ENCODE data around the gene GNG4. TPM values are rescaled to one million over a fixed set of nuclear protein-coding genes. Genes with fewer than 3 reads are reported as not detected.

Gene GNG4
- total and polyA plus RNA-seq, 10 of the 15 experiments (the other 5 are each of a cell fraction or from before 2014, with no cell fraction given), result 0.03 to 0.15 (median 0.15) TPM; not detected in 7

DNA sequence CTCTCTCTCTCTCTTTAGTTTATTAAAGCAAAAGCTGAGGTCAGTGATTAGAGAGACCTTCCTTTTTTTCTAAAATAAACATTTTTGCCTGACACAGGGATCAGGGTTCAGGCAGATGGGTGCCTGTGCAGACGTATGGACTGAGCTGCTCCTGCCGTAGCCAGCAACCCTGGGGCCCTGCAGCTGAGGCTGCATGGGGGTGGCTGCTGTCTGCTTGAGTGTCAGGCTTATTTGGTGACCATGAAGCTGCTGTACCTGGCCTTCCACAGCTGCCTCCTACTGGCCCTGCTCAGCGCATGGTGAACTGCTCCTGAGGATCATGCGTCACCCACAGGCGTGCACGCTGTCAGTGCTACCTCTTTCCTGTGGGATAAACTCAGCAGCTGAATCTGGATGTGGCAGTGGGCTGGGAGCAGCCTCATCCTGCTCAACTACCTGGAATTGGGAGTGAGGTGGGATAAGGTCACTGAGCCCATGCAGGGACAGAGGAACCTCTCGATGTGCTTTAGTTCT lies 35.1 kb downstream of the GNG4 start (continued):
- TF ChIP-seq PAX8 (IDR thresholded peaks at IDR 0.05) (no peak), ZNF622 (IDR thresholded peaks at IDR 0.05) (no peak), IKZF2 (IDR thresholded peaks at IDR 0.05) (no peak), SRF (IDR thresholded peaks at IDR 0.05; ENCODE audit: low read depth in 2 of 2, low read length in 2 of 2) (no peak)
- TF ChIP-seq, protein P1, sequence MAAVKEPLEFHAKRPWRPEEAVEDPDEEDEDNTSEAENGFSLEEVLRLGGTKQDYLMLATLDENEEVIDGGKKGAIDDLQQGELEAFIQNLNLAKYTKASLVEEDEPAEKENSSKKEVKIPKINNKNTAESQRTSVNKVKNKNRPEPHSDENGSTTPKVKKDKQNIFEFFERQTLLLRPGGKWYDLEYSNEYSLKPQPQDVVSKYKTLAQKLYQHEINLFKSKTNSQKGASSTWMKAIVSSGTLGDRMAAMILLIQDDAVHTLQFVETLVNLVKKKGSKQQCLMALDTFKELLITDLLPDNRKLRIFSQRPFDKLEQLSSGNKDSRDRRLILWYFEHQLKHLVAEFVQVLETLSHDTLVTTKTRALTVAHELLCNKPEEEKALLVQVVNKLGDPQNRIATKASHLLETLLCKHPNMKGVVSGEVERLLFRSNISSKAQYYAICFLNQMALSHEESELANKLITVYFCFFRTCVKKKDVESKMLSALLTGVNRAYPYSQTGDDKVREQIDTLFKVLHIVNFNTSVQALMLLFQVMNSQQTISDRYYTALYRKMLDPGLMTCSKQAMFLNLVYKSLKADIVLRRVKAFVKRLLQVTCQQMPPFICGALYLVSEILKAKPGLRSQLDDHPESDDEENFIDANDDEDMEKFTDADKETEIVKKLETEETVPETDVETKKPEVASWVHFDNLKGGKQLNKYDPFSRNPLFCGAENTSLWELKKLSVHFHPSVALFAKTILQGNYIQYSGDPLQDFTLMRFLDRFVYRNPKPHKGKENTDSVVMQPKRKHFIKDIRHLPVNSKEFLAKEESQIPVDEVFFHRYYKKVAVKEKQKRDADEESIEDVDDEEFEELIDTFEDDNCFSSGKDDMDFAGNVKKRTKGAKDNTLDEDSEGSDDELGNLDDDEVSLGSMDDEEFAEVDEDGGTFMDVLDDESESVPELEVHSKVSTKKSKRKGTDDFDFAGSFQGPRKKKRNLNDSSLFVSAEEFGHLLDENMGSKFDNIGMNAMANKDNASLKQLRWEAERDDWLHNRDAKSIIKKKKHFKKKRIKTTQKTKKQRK (IDR thresholded peaks at IDR 0.05; ENCODE audit: low read depth, low read length), result no peak
- TF ChIP-seq, protein P2, sequence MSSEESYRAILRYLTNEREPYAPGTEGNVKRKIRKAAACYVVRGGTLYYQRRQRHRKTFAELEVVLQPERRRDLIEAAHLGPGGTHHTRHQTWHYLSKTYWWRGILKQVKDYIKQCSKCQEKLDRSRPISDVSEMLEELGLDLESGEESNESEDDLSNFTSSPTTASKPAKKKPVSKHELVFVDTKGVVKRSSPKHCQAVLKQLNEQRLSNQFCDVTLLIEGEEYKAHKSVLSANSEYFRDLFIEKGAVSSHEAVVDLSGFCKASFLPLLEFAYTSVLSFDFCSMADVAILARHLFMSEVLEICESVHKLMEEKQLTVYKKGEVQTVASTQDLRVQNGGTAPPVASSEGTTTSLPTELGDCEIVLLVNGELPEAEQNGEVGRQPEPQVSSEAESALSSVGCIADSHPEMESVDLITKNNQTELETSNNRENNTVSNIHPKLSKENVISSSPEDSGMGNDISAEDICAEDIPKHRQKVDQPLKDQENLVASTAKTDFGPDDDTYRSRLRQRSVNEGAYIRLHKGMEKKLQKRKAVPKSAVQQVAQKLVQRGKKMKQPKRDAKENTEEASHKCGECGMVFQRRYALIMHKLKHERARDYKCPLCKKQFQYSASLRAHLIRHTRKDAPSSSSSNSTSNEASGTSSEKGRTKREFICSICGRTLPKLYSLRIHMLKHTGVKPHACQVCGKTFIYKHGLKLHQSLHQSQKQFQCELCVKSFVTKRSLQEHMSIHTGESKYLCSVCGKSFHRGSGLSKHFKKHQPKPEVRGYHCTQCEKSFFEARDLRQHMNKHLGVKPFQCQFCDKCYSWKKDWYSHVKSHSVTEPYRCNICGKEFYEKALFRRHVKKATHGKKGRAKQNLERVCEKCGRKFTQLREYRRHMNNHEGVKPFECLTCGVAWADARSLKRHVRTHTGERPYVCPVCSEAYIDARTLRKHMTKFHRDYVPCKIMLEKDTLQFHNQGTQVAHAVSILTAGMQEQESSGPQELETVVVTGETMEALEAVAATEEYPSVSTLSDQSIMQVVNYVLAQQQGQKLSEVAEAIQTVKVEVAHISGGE (CRISPR knock-in tag; IDR thresholded peaks at IDR 0.05), result no peak
